Measurements from ENCODE around the gene CYP27B1. TPM values are rescaled to one million over a fixed set of nuclear protein-coding genes. Genes with fewer than 3 reads are reported as not detected.

The CYP27B1 gene
- total and polyA plus RNA-seq, 2 experiments from 2014 or later, result 1.1 to 2.7 TPM

GRCh38 chr12:57782608-57783465 is 16.0 kb upstream of the CYP27B1 start, which contains the start of gene TSFM:
Gene TSFM (plus strand): TSS chr12:57782787. CDS start chr12:57782802, 15 bp downstream.
- DNase-seq (ENCODE audit: low spot score) (peak; percentile 99), ATAC-seq (peak; percentile 92)
- Mint-ChIP-seq H3K4me3 (peak within 1 kb of the TSS; percentile 100), H3K4me1 (peaks cover 4% of the 10 kb centered on the region; the same call in 1 of the 3 replicates), H3K9me3 (no peaks in the 10 kb centered on the region), H3K27me3 (ENCODE audit: insufficient read depth, low read depth, poor library complexity) (peaks cover 5% of the 10 kb centered on the region), H3K36me3 (ENCODE audit: low read depth) (peaks cover 29% of the 10 kb centered on the region), H3K27ac (peak within 1 kb of the TSS; percentile 97)
- Histone ChIP-seq H3K79me2 (replicated peaks; ENCODE audit: insufficient read depth) (peaks cover 18% of the 10 kb centered on the region), H4K20me1 (replicated peaks; ENCODE audit: insufficient read depth) (peaks cover 7% of the 10 kb centered on the region), H3K27ac (ENCODE audit: low read depth) (0 out of 2 replicates have a peak within 1 kb of the TSS, but pooled peaks have one; percentile 65), H3K9me2 (ENCODE audit: insufficient read depth) (no peaks in the 10 kb centered on the region), H3K4me1 (ENCODE audit: insufficient read depth) (peaks cover 5% of the 10 kb centered on the region; the same call in 1 of the 2 replicates), H3K4me2 (peak within 1 kb of the TSS; percentile 98), H3K36me3 (ENCODE audit: insufficient read depth) (peaks cover 20% of the 10 kb centered on the region; the same call in 1 of the 2 replicates), H2AFZ (peak within 1 kb of the TSS; percentile 73), H3K4me3 (peak within 1 kb of the TSS; percentile 100), H3K27me3 (ENCODE audit: insufficient read depth) (no peaks in the 10 kb centered on the region), H3F3A (replicated peaks; ENCODE audit: low read depth) (no peaks in the 10 kb centered on the region)
- TF ChIP-seq, protein P1, sequence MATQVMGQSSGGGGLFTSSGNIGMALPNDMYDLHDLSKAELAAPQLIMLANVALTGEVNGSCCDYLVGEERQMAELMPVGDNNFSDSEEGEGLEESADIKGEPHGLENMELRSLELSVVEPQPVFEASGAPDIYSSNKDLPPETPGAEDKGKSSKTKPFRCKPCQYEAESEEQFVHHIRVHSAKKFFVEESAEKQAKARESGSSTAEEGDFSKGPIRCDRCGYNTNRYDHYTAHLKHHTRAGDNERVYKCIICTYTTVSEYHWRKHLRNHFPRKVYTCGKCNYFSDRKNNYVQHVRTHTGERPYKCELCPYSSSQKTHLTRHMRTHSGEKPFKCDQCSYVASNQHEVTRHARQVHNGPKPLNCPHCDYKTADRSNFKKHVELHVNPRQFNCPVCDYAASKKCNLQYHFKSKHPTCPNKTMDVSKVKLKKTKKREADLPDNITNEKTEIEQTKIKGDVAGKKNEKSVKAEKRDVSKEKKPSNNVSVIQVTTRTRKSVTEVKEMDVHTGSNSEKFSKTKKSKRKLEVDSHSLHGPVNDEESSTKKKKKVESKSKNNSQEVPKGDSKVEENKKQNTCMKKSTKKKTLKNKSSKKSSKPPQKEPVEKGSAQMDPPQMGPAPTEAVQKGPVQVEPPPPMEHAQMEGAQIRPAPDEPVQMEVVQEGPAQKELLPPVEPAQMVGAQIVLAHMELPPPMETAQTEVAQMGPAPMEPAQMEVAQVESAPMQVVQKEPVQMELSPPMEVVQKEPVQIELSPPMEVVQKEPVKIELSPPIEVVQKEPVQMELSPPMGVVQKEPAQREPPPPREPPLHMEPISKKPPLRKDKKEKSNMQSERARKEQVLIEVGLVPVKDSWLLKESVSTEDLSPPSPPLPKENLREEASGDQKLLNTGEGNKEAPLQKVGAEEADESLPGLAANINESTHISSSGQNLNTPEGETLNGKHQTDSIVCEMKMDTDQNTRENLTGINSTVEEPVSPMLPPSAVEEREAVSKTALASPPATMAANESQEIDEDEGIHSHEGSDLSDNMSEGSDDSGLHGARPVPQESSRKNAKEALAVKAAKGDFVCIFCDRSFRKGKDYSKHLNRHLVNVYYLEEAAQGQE (IDR thresholded peaks at IDR 0.05; ENCODE audit: unreplicated experiment), result peak; percentile 19
- TF ChIP-seq JUNB (IDR thresholded peaks at IDR 0.05; ENCODE audit: unreplicated experiment) (no peak), ZNF462 (CRISPR knock-in tag; IDR thresholded peaks at IDR 0.05) (no peak), ZNF114 (CRISPR knock-in tag; IDR thresholded peaks at IDR 0.05) (no peak), EZH2phosphoT487 (IDR thresholded peaks at IDR 0.05; ENCODE audit: unreplicated experiment) (no peak), CTCF (conservative IDR thresholded peaks at IDR 0.05; ENCODE audit: low read depth in 2 of 2) (peak; percentile 80 to 91), ZNF331 (CRISPR knock-in tag; IDR thresholded peaks at IDR 0.05; ENCODE audit: low read depth) (no peak), EZH2 (IDR thresholded peaks at IDR 0.05; ENCODE audit: low read depth, unreplicated experiment) (no peak), POLR2AphosphoS5 (IDR thresholded peaks at IDR 0.05; ENCODE audit: low read depth) (peak; percentile 91), STAT1 (IDR thresholded peaks at IDR 0.05; ENCODE audit: unreplicated experiment) (no peak), CREB1 (CRISPR knock-in tag; IDR thresholded peaks at IDR 0.05; ENCODE audit: low read depth) (peak; percentile 86)
- TF ChIP-seq, protein P2, sequence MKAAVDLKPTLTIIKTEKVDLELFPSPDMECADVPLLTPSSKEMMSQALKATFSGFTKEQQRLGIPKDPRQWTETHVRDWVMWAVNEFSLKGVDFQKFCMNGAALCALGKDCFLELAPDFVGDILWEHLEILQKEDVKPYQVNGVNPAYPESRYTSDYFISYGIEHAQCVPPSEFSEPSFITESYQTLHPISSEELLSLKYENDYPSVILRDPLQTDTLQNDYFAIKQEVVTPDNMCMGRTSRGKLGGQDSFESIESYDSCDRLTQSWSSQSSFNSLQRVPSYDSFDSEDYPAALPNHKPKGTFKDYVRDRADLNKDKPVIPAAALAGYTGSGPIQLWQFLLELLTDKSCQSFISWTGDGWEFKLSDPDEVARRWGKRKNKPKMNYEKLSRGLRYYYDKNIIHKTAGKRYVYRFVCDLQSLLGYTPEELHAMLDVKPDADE (IDR thresholded peaks at IDR 0.05), result peak; percentile 75
